ENCODE measurements around the gene ZFYVE21. TPM values are rescaled to one million over a fixed set of nuclear protein-coding genes. Genes with fewer than 3 reads are reported as not detected.
"Not testable (repeated sequence)": the region's sequence is repeated elsewhere in the genome, so short reads cannot be mapped to it uniquely, and the experiment has no call there.

Gene ZFYVE21
- total RNA-seq, 1 experiment from 2014 or later: 93.3 TPM

DNA sequence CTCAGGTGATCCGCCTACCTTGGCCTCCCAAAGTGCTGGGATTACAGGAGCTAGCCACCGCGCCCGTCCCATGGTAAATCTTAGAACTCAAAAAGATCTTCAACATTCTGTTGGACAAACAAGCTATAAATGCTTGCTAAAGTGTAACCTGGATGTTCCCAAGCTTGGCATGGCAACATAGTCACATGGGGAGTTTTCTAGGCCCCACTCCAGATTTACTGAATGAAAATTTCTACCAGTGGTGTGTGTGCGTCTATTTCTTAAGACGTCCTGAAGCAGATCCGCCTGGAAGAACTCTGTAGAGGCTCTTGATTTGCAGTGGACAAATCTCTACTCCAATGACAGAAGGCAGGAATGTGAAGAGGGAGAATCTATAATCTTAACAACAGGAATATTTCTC, 59.9 kb downstream of the ZFYVE21 start:
- Histone ChIP-seq H4K20me1 (ENCODE audit: insufficient read depth) (no peaks in the 10 kb centered on the region), H3K4me3 (no peak overlapping the region), H2AFZ (no peak overlapping the region), H3K36me3 (ENCODE audit: low read depth) (no peaks in the 10 kb centered on the region), H3K4me2 (no peak overlapping the region), H3K9me2 (ENCODE audit: insufficient read depth) (peaks cover 4% of the 10 kb centered on the region; the same call in 1 of the 2 replicates), H3K27ac (no peak overlapping the region), H3F3A (ENCODE audit: insufficient read depth, low read depth) (no peaks in the 10 kb centered on the region; the same call in 1 of the 2 replicates), H3K79me2 (ENCODE audit: low read depth) (no peaks in the 10 kb centered on the region), H3K9me3 (ENCODE audit: insufficient read depth, low read depth) (no peaks in the 10 kb centered on the region), H3K27me3 (ENCODE audit: insufficient read depth, low read depth) (no peaks in the 10 kb centered on the region), H3K4me1 (replicated peaks; ENCODE audit: insufficient read depth) (no peaks in the 10 kb centered on the region)
- DNase-seq: no peak
- no TSS peak for BruUV-seq (replicated peaks)
- intact Hi-C loops (cut with micrococcal nuclease; ENCODE audit: unreplicated experiment): no loop called here
- TF ChIP-seq, protein P1, sequence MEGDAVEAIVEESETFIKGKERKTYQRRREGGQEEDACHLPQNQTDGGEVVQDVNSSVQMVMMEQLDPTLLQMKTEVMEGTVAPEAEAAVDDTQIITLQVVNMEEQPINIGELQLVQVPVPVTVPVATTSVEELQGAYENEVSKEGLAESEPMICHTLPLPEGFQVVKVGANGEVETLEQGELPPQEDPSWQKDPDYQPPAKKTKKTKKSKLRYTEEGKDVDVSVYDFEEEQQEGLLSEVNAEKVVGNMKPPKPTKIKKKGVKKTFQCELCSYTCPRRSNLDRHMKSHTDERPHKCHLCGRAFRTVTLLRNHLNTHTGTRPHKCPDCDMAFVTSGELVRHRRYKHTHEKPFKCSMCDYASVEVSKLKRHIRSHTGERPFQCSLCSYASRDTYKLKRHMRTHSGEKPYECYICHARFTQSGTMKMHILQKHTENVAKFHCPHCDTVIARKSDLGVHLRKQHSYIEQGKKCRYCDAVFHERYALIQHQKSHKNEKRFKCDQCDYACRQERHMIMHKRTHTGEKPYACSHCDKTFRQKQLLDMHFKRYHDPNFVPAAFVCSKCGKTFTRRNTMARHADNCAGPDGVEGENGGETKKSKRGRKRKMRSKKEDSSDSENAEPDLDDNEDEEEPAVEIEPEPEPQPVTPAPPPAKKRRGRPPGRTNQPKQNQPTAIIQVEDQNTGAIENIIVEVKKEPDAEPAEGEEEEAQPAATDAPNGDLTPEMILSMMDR (conservative IDR thresholded peaks at IDR 0.05): no peak
- TF ChIP-seq EZH2 (IDR thresholded peaks at IDR 0.05; ENCODE audit: low read depth): no peak
- POLR2A ChIA-PET (ENCODE audit: unreplicated experiment): no interaction called here
- CTCF ChIA-PET: interaction anchor here (0.6 kb wide), 1 partner anchor 168 kb away, joined by 14 read pairs; no protein-coding TSS in a partner anchor

DNA sequence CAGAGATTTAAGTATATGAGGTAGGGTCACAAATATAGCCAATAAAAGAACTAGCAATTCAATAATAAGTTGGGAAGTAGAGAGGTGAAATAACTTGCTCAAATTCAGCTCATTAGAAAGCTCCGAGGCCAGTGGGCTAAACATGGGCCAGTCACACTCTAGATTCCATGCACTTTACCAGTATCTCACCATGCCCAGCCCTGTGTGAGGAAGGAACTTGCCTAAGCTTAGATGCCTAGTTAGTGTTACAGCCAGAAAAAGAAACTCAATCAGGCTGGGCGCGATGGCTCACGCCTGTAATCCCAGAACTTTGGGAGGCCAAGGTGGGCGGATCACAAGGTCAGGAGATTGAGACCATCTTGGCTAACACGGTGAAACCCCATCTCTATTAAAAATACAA, 60.7 kb downstream of the ZFYVE21 start:
- H4K20me1 ChIP-seq (ENCODE audit: insufficient read depth); intact Hi-C loops (cut with micrococcal nuclease; ENCODE audit: unreplicated experiment); H3K4me3 ChIP-seq; H3K36me3 ChIP-seq (ENCODE audit: low read depth); H3K9me3 ChIP-seq (ENCODE audit: insufficient read depth, low read depth); BruUV-seq (replicated peaks); H3K4me1 ChIP-seq (replicated peaks; ENCODE audit: insufficient read depth); H3K27me3 ChIP-seq (ENCODE audit: insufficient read depth, low read depth); CTCF ChIA-PET; H3K27ac ChIP-seq; H3K9me2 ChIP-seq (ENCODE audit: insufficient read depth); H3K4me2 ChIP-seq; H3F3A ChIP-seq (ENCODE audit: insufficient read depth, low read depth); H3K79me2 ChIP-seq (ENCODE audit: low read depth); POLR2A ChIA-PET (ENCODE audit: unreplicated experiment); DNase-seq; H2AFZ ChIP-seq: not testable (repeated sequence)

DNA sequence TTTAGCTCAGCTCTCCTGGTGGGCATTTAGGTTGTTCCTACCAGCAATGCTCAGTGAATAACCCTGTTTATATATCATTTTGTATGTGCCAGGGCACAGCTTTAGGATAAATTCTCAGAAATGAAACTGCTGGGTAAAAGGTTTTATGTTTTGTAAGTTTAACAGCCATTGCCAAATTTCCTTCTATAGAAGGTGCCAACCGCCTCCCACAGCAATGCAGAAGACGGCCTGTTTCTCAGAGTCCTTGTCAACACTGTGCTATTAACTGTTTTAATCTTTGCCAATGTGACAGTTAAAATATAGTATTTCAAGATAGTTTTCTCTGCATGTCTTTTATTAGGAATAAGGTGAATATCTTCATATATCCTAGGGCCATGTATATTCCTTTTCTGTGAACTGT, 66.8 kb downstream of the ZFYVE21 start:
- DNase-seq: no peak
- Histone ChIP-seq H4K20me1 (ENCODE audit: insufficient read depth) (no peaks in the 10 kb centered on the region), H3F3A (ENCODE audit: insufficient read depth, low read depth) (no peaks in the 10 kb centered on the region; the same call in 1 of the 2 replicates), H2AFZ (no peak overlapping the region), H3K36me3 (ENCODE audit: low read depth) (no peaks in the 10 kb centered on the region), H3K9me3 (ENCODE audit: insufficient read depth, low read depth) (no peaks in the 10 kb centered on the region), H3K4me3 (no peak overlapping the region), H3K27ac (no peak overlapping the region), H3K27me3 (ENCODE audit: insufficient read depth, low read depth) (no peaks in the 10 kb centered on the region), H3K9me2 (ENCODE audit: insufficient read depth) (no peaks in the 10 kb centered on the region), H3K4me1 (replicated peaks; ENCODE audit: insufficient read depth) (no peaks in the 10 kb centered on the region), H3K4me2 (no peak overlapping the region), H3K79me2 (ENCODE audit: low read depth) (no peaks in the 10 kb centered on the region)
- TF ChIP-seq, protein P1 (conservative IDR thresholded peaks at IDR 0.05): no peak
- no peak for TF ChIP-seq EZH2 (IDR thresholded peaks at IDR 0.05; ENCODE audit: low read depth)
- BruUV-seq (replicated peaks): no TSS peak
- ChIA-PET POLR2A (ENCODE audit: unreplicated experiment) (no interaction called here), CTCF (no interaction called here)
- intact Hi-C loops (cut with micrococcal nuclease; ENCODE audit: unreplicated experiment): no loop called here

Other genes starting within 250 kb of the ZFYVE21 start
- 64.4 and 66.8 TPM in 2 replicates for gene CKB, start 193.0 kb upstream of the ZFYVE21 start, total RNA-seq (2021)
- gene TRMT61A, start 186.6 kb upstream of the ZFYVE21 start, total RNA-seq (2021): 22.5 and 25.9 TPM in 2 replicates
- 61.5 and 76.5 TPM in 2 replicates for gene BAG5, start 153.2 kb upstream of the ZFYVE21 start, total RNA-seq (2021)
- 93.8 and 101 TPM in 2 replicates for gene COA8, start 152.8 kb upstream of the ZFYVE21 start, total RNA-seq (2021)
- gene KLC1, start 86.6 kb upstream of the ZFYVE21 start, total RNA-seq (2021): 254 and 331 TPM in 2 replicates
- gene XRCC3, start 359 bp upstream of the ZFYVE21 start, total RNA-seq (2021): 64.1 and 65.1 TPM in 2 replicates
- 26.5 and 36.5 TPM in 2 replicates for gene PPP1R13B, start 131.8 kb downstream of the ZFYVE21 start, total RNA-seq (2021)
- gene TDRD9, start 212.6 kb downstream of the ZFYVE21 start, total RNA-seq (2021): 0.15 TPM in 1 of 2 replicates, not detected in the other
- not detected in 2 replicates for gene RD3L, start 226.7 kb downstream of the ZFYVE21 start, total RNA-seq (2021)